Suprapubic skin (tissue), 4 donors: ENCODE measurements around the gene RAB43.

Source experiments
- CTCF ChIP-seq, 2 donors: fragments of 200-600 bp in 1 of 2; fragments of 450-650 bp in 1 of 2; sonication (generic) in 1 of 2; IDR thresholded peaks; one replicate each; pipeline ENCODE4 v1.5.1; 2016 to 2019; ENCODE audit warnings: antibody characterized with exemption in 2 of 2, mild to moderate bottlenecking in 1 of 2, moderate library complexity in 1 of 2
- EP300 ChIP-seq: sonication (generic); formaldehyde crosslinking; IDR thresholded peaks from one replicate; pipeline ENCODE4 v1.6.1; 2017; ENCODE audit warnings: antibody characterized with exemption
- POLR2A ChIP-seq, 2 donors: fragments of 450-650 bp; IDR thresholded peaks; one replicate each; pipeline ENCODE4 v1.6.1; 2017; ENCODE audit warnings: antibody characterized with exemption in 2 of 2, mild to moderate bottlenecking in 2 of 2, moderate library complexity in 2 of 2
- POLR2AphosphoS5 ChIP-seq, 3 donors: sonication (generic); formaldehyde crosslinking; IDR thresholded peaks; one replicate each; pipeline ENCODE4 v1.6.1; 2017; ENCODE audit warnings: antibody characterized with exemption in 3 of 3

DNA sequence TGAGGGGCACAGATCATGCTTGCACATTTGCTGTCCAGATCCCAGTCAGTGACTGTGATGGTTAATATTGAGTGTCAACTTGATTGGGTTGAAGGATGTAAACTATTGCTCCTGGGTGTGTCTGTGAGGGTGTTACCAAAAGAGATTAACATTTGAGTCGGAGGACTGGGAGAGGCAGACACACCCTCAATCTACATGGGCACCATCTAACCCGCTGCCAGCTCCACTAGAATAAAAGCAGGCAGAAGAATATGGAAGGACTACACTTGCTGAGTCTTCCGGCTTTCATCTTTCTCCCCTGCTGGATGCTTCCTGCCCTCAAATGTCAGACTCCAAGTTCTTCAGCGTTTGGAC, 55.9 kb downstream of the RAB43 start:
- TF ChIP-seq CTCF (IDR thresholded peaks at IDR 0.05) (no peak), POLR2A (IDR thresholded peaks at IDR 0.05) (no peak), POLR2AphosphoS5 (IDR thresholded peaks at IDR 0.05) (no peak), EP300 (no peak)
